Bronchial epithelial cell (primary cell): ENCODE data around the gene POGLUT2. TPM values are rescaled to one million over a fixed set of nuclear protein-coding genes. Genes with fewer than 3 reads are reported as not detected.
A peak's percentile ranks its signal among the peaks of the same experiment; 100 is the strongest.

ENCODE experiments used
- DNase-seq: peaks from one replicate; pipeline ENCODE4 v3.0.0-alpha.2; 2010; ENCODE audit warnings: low read depth
- FAIRE-seq: peaks from 2 replicates; lab custom pipeline; 2011; peaks lifted over from hg19 to GRCh38; lab: Jason Lieb, UNC
- H3K27me3 ChIP-seq: 2 replicates; pipeline ENCODE4 v1.5.1; 2011; ENCODE audit warnings: low read length; ENCODE audit not compliant: control insufficient read depth, insufficient read depth
- H3K36me3 ChIP-seq: 2 replicates; pipeline ENCODE4 v1.5.1; 2011; ENCODE audit warnings: low read length; ENCODE audit not compliant: control insufficient read depth, insufficient read depth
- H3K4me3 ChIP-seq: 2 replicates; pipeline ENCODE4 v1.5.1; 2011; ENCODE audit warnings: mild to moderate bottlenecking, low read depth, low read length, control low read depth
- total RNA-seq: library from RNA; depleted of rRNA; stranded (reverse); fragments of >200 nt; gene quantifications from 2 replicates; pipeline ENCODE4 v1.2.1, GENCODE V29; 2014
- TF ChIP-seq, protein P1 (sequence below): IDR thresholded peaks from 2 replicates; pipeline ENCODE4 v1.5.1; 2011; ENCODE audit warnings: mild to moderate bottlenecking, moderate library complexity, low read length, control low read depth, inconsistent platforms; ENCODE audit not compliant: insufficient read depth, severe bottlenecking

Gene POGLUT2
- 4.0 and 6.1 TPM in 2 replicates for total RNA-seq

DNA sequence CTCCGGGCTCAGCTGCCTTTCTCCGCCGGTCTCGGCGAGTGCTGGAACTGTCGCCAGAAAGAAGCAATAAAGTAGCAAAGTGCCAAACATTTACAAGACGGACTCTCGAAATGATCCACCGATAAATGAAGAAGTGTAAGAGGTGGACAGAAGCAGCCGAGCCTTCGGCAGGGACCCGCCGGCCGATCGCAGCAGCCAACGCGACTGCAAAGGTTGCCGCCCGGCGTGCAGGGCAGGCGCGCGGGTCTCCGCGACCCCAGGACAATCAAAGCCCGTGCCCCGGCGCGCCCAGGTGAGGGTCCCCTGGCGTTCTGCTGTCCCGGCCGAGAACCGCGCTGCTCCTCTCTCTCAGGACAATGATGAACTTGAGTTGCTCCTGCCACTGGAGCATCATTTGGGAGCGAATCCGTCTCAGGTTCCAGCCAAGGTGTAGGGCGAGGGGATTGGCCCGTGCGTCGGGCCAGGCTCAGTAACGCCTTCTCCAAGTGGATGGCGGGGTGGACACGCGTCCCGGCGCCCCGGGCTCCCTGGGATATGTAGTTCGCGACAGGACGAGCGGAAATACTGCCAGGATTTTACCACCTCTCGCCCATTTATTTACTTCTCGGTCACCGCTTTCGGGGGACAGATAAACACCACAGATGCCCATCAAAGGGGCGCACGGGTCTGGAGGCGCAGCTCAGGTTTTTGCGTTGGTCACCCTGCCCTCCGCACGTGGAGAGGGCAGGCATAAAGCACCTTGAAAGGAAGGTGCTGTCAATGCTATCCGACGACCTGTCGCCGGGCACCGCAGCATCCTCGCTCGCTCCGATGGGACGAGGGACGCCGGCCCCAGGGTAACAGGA, at the start of gene POGLUT2, which contains the start of gene BIVM:
Gene POGLUT2 (minus strand): TSS at position 396 of the 845 bp plus-strand sequence. CDS start 306 bp downstream, at position 90.
Gene BIVM (plus strand): TSS at position 539 of the 845 bp plus-strand sequence. CDS start 8,149 bp downstream, outside the sequence.
- TF ChIP-seq, protein P1, sequence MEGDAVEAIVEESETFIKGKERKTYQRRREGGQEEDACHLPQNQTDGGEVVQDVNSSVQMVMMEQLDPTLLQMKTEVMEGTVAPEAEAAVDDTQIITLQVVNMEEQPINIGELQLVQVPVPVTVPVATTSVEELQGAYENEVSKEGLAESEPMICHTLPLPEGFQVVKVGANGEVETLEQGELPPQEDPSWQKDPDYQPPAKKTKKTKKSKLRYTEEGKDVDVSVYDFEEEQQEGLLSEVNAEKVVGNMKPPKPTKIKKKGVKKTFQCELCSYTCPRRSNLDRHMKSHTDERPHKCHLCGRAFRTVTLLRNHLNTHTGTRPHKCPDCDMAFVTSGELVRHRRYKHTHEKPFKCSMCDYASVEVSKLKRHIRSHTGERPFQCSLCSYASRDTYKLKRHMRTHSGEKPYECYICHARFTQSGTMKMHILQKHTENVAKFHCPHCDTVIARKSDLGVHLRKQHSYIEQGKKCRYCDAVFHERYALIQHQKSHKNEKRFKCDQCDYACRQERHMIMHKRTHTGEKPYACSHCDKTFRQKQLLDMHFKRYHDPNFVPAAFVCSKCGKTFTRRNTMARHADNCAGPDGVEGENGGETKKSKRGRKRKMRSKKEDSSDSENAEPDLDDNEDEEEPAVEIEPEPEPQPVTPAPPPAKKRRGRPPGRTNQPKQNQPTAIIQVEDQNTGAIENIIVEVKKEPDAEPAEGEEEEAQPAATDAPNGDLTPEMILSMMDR = no peak
- H3K4me3 ChIP-seq = peak within 1 kb of the TSS; percentile 88
- DNase-seq = peak; percentile 88
- no peak for FAIRE-seq
- no peaks in the 10 kb centered on the region for H3K27me3 ChIP-seq
- no peaks in the 10 kb centered on the region for H3K36me3 ChIP-seq

DNA sequence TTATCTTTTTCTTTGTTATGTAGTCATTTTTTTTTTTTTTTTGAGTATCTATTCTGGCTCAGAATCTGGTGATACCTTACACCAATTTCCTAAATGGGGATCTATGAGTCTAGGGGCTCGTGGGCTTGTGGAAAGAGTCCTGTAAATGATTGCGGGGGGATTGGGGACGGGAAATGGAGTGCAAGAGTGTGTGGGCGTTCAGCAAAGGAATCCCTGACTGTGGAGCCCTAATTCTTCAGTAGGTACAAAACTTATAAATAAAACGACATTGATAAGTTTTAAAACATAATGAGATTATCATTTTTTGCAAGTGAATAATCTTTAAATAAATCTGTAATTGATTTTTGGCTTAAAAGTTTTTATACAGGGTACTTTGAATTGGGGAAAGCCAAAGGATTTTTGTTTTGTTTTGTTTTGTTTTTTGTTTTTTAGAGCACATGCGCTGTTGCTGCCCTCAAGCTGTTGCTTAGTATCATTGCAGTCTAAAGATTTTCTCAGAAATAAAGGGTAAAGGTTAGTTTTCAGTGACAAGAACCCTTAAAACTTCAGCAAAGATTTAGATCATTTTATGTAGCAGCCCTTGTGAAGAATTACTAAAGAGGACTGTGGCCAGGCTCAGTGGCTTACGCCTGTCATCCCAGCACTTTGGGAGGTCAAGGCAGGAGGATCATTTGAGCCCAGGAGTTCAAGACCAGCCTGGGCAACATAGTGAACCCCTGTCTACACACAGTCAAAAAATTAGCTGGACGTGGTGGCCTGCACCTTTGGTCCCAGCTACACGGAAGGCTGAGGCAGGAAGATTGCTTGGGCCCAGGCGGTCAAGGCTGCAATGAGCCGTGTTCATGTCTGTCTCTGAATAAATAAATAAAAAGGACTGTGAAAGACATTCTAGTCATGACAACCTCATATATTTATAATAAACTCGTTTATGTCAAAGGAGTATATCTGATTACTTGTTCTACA, 48.8 kb upstream of the POGLUT2 start:
- no peak for FAIRE-seq
- Histone ChIP-seq H3K27me3 (no peaks in the 10 kb centered on the region), H3K4me3 (peak overlapping the region; percentile 85), H3K36me3 (peaks cover 2% of the 10 kb centered on the region)
- DNase-seq = peak; percentile 44
- TF ChIP-seq, protein P1 = peak; percentile 56

DNA sequence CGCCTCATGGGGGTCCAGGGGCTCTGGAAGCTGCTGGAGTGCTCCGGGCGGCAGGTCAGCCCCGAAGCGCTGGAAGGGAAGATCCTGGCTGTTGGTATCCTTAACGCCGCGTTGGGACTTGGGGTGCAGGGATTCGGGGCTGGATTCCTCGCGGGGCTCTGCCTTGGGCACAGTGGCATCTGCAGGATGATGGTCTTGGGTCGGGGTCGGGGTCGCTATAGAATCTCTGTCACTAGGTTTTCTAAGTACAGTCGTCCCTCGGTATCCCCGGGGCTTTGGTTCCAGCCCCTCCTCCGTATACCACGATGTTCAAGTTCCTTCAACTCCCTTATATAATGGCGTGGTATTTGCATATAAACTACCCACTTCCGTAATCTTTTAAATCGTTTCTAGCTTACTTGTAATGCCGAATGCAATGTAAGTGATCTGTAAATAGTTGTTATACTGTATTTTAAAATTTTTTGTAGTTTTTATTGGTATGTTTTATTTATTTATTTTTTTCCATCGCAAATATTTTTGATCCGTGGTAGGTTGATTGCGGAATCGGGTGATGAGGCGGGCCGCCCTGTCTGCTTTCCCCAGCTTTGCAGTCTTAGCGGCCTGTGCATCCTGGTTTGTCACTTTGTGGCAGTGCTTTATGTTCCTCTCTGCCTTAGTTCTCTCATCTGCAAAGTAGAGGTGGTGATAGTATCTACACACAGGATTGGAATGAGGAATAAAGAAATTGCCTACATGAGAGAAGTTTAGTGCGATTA, 47.7 kb upstream of the POGLUT2 start:
- peaks cover 2% of the 10 kb centered on the region for H3K36me3 ChIP-seq
- FAIRE-seq (no peak), DNase-seq (peak; percentile 39)
- H3K4me3 ChIP-seq = peak overlapping the region; percentile 85
- TF ChIP-seq, protein P1 = no peak
- no peaks in the 10 kb centered on the region for H3K27me3 ChIP-seq

DNA sequence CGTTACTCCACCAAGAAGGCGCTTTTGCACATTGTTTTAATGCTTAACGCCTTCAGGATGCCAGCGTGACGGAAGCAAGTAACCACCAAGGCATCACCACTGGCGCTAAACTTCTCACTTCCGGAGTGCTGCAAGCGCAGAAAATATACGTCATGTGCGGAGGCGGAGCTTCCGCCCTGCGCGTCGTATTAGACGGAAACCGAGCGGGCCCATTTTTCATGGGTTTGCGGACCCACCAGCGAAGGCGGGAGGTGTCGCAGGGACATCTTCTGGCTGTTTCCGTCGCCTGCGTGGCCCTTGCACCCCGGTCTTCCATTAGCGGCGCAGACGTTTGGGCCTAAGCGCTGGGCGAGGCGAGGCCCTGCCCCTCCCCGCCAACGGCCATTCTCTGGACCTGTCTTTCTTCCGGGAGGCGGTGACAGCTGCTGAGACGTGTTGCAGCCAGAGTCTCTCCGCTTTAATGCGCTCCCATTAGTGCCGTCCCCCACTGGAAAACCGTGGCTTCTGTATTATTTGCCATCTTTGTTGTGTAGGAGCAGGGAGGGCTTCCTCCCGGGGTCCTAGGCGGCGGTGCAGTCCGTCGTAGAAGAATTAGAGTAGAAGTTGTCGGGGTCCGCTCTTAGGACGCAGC, 47.0 kb upstream of the POGLUT2 start, which contains the start of gene ERCC5:
Gene ERCC5 (plus strand): TSS at position 403 of the 631 bp plus-strand sequence. CDS start 235 bp downstream, outside the sequence.
- DNase-seq = peak; percentile 88
- Histone ChIP-seq H3K27me3 (no peaks in the 10 kb centered on the region), H3K36me3 (peaks cover 2% of the 10 kb centered on the region), H3K4me3 (peak within 1 kb of the TSS; percentile 85)
- peak; percentile 75 for FAIRE-seq
- TF ChIP-seq, protein P1 = no peak

DNA sequence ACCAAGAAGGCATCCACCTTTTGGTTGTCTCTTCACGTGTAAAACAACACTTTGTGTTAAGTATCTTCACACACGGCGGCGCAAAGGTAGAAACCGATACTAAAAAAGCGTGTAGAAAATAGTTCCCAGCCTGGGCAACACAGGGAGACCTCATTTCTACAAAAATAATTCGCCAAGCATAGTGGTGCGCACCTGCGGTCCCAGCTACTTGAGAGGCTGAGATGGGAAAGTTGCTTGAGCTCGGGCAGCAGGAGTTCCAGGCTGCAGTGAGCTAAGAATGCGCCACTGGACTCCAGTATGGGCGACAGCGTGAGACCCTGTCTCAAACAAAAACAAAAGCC, 46.5 kb upstream of the POGLUT2 start:
- Histone ChIP-seq H3K27me3 (no peaks in the 10 kb centered on the region), H3K4me3 (peak overlapping the region; percentile 85), H3K36me3 (peaks cover 2% of the 10 kb centered on the region)
- TF ChIP-seq, protein P1 = no peak
- FAIRE-seq (no peak), DNase-seq (no peak)
